HuH-7 (cell line): ENCODE results near the gene MAFB.

Experiments
- DNase-seq: peaks from one replicate; pipeline ENCODE4 v3.0.0; 2011; ENCODE audit warnings: low spot score

Gene MAFB

DNA sequence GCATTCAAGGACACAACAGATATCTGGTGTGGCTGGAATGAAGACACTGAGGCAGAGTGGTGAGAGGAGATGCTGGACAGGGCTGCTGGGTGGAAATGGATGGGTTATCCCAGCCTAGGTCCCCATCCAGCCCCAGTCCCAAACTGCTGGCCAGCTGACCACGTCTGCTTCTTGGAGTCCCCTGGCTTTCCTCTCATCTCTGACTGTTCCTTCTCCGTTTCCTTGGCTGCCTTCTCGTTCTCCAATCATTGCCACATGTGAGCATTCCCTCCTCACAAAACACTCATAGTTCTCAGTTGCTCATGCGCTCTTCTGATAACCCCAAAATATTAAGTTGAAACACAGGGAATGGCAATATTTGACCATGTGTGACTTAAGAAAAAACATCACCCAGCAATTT is 31.5 kb downstream of the MAFB start:
- no peak for DNase-seq

DNA sequence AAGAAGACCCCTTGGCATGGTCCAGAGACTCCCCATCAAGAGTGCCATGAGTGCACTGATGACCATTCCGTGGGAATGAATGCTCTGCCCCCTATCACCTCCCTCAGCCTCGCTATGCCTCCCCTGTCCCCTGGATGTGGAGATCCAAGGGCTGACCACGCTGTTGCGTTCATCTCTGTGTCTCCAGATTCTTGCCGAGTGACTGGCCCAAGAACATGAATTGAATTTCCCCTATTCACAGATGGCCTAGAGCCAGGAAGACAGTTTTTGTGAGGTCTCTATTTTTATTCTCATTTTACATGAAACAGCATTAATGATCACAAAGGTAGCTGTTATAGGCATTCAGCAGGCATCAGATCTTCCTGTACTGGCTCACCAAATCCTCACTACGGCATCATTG is 33.6 kb downstream of the MAFB start:
- DNase-seq, result no peak

DNA sequence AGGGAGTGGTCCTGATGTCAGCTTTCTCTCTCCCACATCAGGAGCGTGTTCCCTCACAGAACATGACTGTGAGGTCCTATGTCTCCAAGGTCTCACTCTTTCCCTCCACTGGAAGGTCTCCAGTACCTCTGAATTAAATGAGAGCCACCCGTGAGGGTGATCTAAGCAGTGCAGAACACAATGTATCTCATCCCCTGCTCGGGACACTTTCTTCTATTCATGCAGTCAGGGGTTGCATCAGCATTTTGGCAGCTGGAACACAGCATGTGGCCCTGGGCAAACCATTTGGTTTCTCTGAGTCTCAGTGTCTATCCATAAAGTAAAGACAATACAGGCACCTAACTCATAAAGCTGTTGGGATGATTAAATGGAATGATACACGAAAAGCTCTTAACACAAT is 34.2 kb downstream of the MAFB start:
- no peak for DNase-seq

DNA sequence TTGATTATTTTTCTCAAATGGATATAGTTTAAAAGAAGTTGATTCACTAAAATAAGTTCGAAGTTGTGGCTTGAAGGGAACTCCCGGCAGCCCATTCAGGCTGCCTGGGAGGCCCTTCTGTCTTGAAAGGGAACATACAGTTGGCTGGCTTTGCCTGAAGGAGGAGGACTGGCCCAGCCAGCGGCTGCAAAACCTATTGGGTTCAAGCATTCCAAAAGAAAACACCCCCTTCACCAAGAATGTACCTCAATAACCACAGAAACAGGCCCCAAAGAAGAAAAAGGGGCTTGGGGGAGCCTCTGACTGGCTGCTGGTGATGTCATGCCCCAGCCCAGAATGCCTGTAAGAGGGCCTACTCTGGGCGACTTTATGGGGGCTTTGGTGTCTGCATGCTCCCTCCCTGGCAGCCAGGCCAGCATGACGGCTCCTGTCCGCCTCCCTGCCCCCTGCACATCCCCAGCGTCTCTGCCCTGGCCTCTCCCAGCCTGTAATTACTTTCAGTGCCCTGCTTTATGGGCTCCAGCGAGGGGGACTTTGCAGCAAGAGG is 36.5 kb downstream of the MAFB start:
- DNase-seq, result no peak

DNA sequence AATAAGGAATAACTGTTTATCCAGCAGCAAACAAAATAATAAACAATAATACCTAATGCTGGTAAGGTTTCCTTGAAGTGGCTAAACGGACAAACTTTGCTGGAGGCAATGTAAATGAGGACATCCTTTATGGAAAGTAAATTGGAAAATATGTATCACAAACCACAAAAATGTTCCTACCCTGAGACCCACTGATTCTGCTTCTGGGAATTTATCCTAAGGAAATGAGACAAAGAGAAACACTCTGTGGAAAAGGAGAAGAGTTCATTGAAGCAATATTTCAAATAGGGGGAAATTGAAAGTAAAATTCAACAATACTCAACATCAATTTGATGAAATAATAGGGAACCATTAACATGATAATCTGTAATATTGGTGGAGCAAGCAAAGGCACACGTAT is 37.9 kb downstream of the MAFB start:
- DNase-seq, result no peak

DNA sequence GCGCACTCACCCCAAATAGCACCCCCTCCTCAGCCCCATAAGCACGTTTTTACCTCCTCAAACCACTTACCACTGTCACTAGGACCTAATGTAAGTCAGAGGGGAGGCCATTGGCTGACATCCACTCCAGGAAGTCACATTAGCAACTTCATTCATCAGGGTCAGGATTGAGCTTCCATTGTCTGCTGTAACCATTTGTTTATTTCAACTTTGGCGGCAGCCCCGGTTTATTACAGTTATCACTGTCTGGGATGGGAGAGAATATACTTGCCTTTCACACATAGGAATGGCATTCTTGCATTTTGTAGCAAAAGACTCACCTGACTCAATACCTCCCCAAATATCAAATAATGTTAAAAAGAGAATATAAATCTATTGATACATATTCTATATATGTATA is 38.3 kb downstream of the MAFB start:
- no peak for DNase-seq

DNA sequence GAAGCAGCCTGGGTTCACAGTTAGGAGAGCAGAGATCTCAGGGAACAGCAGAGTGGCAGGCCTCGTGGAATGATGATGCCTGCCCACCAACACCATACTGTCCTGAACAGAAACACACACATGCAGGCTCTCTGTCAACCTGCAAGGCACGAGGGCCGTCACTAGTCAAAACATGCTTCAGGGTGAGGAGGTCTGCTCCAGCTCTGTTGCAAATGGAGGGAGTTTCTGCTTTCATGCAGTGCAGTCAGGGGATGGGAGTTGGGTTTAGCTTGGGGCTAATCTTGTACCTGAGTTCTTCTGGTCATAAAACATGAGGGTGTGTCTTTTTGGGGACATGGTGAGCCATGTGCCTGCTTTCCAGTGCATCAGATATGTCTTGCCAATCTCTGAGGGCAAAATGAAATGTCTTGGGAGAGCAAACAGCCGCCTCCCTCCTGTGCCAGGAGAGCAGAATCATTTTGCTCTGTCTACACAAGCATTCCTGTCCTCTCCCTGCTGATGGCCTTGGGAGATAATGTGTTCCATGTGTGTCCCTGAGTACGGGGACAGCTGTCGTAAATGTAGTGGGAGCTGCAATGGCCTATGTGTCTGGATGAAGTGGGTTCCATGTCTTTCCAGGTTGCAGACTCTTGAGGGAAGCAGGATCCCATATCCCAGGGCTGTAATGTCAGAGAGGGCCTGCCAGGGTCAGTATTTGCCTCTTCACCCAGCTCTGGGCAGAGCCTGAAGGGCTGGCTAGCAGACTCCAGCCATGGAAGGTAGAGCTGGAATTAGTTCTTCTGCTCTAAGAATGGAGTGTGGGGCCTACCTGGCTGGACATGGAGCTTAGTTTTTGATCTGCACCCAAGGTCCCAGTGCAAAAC is 40.6 kb downstream of the MAFB start:
- no peak for DNase-seq

DNA sequence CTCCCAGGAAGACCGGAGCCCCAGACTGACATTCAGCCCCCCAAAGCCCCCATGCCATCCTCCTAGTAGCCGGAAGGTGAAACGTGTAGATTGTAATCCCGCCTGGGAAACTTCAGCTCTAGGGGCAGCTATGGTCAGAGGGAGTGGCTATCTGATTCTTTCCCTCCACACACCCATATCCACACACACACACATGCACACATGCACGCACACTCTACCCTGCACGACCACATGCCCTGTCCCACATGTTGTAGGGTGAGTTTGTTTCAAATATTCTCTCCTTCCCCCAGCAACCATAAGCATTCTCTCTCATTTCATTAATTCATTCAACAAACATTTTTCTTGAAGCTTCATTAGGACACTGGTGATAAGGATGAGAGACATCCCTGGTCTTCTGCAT is 42.2 kb downstream of the MAFB start:
- DNase-seq, result no peak

DNA sequence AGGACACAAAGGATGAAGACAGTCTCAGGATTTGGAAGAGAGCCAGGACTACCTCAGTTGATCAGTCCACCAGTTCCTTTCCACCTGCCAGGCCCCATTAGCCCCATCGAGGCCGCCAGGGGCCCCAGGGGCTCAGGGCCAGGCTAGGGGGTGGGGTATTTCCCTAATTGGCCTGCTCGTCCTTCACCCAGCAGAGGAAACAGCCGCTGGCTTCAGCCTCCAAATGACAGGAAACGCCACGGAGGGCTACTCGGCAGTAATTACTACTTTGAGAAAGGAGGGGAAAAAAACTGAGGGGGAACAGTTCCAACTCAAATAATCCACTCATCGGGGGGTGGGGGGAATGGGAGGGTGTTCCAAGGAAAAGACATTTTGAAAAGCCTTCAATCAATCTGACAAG is 42.7 kb downstream of the MAFB start:
- DNase-seq, result no peak

DNA sequence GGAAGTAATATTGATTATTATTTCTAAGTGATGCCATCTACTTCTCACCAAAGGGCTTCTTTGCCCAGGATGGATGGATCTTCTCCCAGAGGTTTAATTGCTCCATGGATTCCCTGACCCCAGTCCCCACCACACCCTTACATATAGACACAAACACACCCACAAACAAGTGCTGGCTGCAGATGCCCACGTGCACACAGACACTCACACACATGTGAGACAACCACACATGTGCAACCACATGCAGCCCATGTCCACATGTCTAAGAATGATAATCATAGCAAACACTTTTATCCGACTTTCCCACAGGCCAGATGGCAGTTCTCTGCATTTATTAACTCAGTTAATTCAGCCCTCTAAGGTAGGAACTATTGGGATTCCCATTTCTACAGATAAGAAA is 44.2 kb downstream of the MAFB start:
- DNase-seq, result no peak

DNA sequence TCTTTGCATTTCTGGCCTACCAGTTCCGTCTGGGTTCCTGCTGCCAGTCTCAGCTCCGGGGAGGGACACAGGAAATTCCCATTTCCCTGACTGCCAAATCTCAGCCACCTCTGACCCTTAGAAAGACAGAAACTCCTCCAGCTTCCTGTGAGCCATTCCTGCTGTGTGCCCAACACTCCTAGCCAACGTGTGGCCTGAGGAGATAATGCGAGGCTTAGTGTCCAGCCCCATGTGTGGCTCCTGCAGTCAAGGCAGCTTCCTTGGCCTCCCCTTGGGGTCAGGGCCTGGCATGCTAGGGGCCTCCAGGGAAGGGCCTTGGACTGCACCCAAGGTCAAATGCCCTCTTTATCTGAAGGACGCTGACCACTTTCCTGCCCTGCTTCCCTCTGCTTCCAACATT is 45.1 kb downstream of the MAFB start:
- no peak for DNase-seq

DNA sequence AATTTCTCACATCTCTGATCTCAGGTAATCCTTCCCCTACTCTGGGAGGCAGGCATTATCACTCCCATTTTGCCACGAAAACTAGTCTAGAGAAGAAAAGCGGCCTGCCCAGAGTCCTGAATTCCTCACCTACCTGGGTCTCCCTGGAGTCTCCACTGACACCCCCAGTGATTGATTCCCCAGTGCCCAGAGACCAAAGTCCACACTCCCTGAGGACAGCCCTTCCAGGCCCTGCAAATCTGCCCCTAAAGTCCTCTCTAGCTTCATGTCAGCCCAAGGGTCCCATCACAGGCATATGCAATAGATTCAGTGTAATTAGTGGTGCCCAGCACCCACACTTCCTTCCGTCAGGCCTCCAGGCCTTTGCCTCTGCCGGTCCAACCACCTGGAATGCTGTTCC is 47.2 kb downstream of the MAFB start:
- no peak for DNase-seq

DNA sequence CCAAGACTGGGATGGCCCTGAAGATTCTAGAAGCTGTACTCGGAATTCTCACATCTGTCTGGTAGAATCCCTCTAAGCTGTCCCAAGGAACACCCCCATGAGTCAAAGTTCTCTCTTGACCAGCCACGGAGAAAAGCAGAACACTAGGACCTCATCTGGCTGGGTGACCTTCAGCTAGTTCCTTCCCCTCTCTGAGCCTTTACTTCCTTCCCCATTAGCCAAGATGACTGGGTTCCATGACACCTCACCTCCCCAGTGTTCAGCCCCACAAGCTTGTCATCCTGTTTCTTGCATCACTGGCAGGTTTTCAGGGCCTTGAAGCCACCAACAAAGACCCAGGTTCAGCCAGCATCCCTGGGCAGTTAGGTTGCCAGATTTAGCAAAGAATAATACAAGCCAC is 47.8 kb downstream of the MAFB start:
- no peak for DNase-seq

DNA sequence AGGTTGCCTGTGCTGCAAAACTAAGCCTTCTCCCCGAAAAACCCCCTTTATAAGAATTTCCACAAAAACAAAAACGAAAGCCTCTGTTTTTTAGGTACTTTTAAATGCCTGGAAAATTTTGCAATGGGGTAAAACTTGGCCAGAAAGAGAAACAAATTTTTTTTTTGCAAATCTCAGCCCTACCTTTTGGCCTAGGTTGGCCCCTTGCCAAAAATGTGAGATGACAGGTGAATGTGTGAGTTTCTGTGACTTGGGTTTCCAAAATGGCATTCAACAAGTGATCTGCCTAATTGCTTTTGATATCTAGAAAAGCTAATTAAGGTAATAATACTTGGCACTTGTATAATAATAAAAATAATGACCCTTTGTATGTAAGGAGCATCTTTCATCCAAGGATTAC is 48.4 kb downstream of the MAFB start:
- DNase-seq, result no peak

DNA sequence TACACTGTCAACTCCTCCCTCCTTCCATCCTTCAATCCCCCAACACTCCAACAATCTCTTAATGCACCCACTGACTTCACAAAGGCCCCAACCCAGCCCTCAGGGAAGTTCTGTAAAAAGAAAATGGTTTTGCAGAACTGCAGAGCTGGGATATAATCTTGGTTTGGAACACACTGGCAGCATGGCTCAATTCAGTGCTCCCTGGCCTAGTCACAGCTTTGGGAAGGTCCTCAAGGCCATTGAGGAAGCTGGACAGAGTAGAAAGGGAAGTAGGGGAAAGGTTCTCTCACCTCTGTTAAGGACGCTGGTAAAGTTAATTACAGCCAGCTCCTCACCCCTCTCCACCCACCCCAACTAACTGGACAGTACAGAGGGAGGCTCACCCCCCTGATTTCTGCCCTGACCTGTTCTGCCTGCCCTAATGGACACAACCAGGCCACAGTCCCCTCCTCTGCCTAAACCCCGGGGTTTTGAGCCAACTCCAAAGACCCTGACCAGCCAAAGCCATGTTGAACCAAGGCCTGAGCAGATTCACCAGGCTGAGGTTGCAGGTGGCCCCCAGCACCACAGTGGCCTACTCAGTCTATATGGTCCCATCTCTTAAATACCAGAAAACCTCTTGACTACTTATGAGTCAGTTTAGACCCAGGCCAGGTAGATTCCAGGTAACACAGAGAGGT is 49.2 kb downstream of the MAFB start:
- DNase-seq, result no peak

DNA sequence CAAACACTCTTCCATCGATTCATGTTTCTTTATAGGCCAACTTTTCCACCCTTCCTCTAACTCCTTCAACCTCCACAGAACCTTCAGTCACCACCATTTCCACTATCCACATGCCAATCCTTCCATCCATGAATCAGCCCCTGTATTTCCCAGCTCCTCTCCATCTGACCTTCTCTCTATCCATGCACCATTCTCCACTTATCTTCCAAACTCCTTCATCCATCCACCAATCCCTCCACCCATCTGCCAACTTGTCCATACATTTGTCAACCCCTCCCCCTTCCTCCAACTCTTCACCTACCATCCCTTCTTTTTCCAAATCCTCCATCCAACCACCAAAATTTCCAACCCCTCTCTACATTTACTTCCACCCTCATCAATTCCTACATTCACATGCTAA is 49.9 kb downstream of the MAFB start:
- no peak for DNase-seq

DNA sequence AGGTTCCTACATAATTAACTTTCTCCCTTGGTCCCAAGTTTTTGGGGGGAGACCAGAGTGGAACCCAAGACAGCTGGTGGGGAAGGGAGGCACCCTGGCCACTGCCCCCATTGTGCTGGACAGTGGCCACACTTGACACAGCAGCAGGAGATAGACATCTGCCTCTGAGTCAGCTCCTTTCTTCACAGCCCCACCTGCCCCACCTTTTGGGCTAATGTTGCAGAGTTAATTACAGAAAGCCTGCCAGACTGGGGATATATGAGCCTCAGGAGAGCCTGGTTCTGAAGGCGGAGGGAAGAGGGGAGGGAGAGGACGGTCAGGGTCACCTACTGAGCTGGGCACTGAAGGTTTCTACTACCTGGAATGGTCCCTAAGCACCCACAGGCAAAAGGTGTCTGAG is 50.6 kb downstream of the MAFB start:
- no peak for DNase-seq

DNA sequence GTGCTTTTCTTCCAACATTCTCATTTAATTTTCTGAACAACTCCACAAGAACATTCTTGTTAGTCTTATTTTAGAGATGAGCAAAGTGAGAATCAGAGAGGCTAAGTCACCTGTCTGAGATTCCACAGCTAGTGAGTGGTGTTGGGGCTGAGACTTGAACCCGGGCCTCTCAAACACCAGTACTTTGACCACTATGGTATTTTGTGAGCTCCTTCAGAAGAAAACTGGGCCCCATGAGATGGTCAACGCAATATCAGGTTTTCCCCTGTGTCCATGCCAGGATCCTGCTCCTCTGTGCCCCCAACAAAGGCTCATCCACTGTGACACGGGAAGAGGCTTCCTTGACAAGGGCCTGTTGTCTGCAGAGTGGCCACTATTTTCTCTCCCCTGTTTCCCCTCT is 51.9 kb downstream of the MAFB start:
- no peak for DNase-seq

DNA sequence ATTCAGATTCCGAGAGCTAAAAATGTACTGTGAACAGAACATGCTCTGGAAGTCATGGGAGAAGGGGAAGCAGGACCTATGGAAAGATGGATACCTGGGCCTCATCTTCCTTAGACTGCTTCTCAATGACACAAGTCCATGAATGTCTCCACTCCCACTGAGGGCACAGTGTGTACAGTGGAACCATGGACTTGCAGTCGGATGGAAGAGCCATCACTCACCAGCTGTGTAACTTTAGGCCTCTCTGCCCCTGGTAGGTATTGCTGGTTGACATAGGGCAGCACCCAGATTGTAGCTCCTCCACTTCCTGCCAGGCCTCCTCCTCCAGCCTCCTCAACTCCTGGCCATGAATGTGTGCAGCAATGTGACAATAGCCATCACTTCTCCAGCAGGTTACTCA is 52.5 kb downstream of the MAFB start:
- DNase-seq, result no peak

DNA sequence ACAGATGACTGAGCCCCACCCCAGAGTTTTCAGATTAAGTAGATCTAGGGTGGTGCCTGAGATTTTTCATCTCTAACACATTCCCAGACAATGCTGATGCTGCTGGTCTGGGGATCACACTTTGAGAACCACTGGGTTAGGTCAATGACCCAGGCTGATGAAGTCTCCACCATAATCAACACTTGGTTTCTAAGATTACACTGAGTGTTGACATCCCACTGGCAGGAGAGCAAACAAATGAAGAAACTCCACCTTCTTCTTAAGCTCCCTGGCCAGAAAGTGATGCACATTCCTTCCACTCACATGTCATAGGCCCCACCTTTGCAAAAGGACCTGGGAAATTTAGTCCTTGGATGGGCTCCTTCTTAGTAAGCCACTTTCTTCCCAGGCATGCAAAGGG is 53.1 kb downstream of the MAFB start:
- no peak for DNase-seq
